GM23338 (cell line): ENCODE results near the gene NGFR. TPM values are rescaled to one million over a fixed set of nuclear protein-coding genes. Genes with fewer than 3 reads are reported as not detected.
A peak's percentile ranks its signal among the peaks of the same experiment; 100 is the strongest.

ENCODE experiments used
- ATAC-seq: fragments of 200-7000 bp; cut with Tn5 transposase; 3 replicates; pipeline ENCODE4 v1.9.1; 2020
- DNase-seq: peaks from one replicate; pipeline ENCODE4 v3.0.0-alpha.2; 2015; ENCODE audit warnings: low spot score
- H2AFZ ChIP-seq: fragments of 200-600 bp; sonication (generic); 2 replicates; pipeline ENCODE4 v1.8.0; 2016; ENCODE audit warnings: antibody characterized with exemption, mild to moderate bottlenecking, moderate library complexity
- H3F3A ChIP-seq: fragments of 200-600 bp; sonication (generic); replicated peaks from 2 replicates; pipeline ENCODE4 v1.8.0; 2017; ENCODE audit warnings: antibody characterized with exemption, mixed run types, low read depth
- H3K27ac ChIP-seq: fragments of 200-600 bp; sonication (generic); 2 replicates; pipeline ENCODE4 v1.6.1; 2016; ENCODE audit warnings: low read depth
- H3K27me3 ChIP-seq: fragments of 200-600 bp; sonication (generic); 2 replicates; pipeline ENCODE4 v1.8.0; 2016; ENCODE audit warnings: mild to moderate bottlenecking, mixed run types, moderate library complexity; ENCODE audit not compliant: insufficient read depth
- H3K36me3 ChIP-seq: fragments of 200-600 bp; sonication (generic); 2 replicates; pipeline ENCODE4 v1.8.0; 2016; ENCODE audit warnings: mild to moderate bottlenecking; ENCODE audit not compliant: insufficient read depth
- H3K4me1 ChIP-seq: fragments of 200-600 bp; sonication (generic); 2 replicates; pipeline ENCODE4 v1.8.0; 2016; ENCODE audit warnings: mild to moderate bottlenecking, moderate library complexity; ENCODE audit not compliant: insufficient read depth
- H3K4me2 ChIP-seq: fragments of 200-600 bp; sonication (generic); 2 replicates; pipeline ENCODE4 v1.7.1; 2017; ENCODE audit warnings: mixed run types
- H3K4me3 ChIP-seq: fragments of 200-600 bp; sonication (generic); 2 replicates; pipeline ENCODE4 v1.6.1; 2016; ENCODE audit warnings: mixed run types
- H3K79me2 ChIP-seq: fragments of 200-600 bp; sonication (generic); replicated peaks from 2 replicates; pipeline ENCODE4 v1.8.0; 2017; ENCODE audit warnings: mild to moderate bottlenecking; ENCODE audit not compliant: insufficient read depth
- H3K9me2 ChIP-seq: fragments of 200-600 bp; sonication (generic); 2 replicates; pipeline ENCODE4 v1.8.0; 2017; ENCODE audit not compliant: insufficient read depth
- H4K20me1 ChIP-seq: fragments of 200-600 bp; sonication (generic); replicated peaks from 2 replicates; pipeline ENCODE4 v1.8.0; 2017; ENCODE audit warnings: mild to moderate bottlenecking; ENCODE audit not compliant: insufficient read depth
- H3K27ac Mint-ChIP-seq: 2 replicates; pipeline ENCODE4 v1.8.0; 2020; ENCODE audit warnings: inconsistent platforms, mild to moderate bottlenecking, moderate library complexity, mixed read lengths
- H3K27me3 Mint-ChIP-seq: 3 replicates; pipeline ENCODE4 v1.8.0; 2022; ENCODE audit warnings: low read depth, mild to moderate bottlenecking, moderate library complexity, mixed read lengths, inconsistent platforms; ENCODE audit not compliant: insufficient read depth, poor library complexity
- H3K36me3 Mint-ChIP-seq: 3 replicates; pipeline ENCODE4 v1.8.0; 2021; ENCODE audit warnings: low read depth, mild to moderate bottlenecking, inconsistent platforms, moderate library complexity, mixed read lengths
- H3K4me1 Mint-ChIP-seq: 3 replicates; pipeline ENCODE4 v1.8.0; 2020; ENCODE audit warnings: mild to moderate bottlenecking, inconsistent platforms, mixed read lengths
- H3K4me3 Mint-ChIP-seq: 3 replicates; pipeline ENCODE4 v1.8.0; 2021; ENCODE audit warnings: moderate library complexity, mild to moderate bottlenecking, inconsistent platforms, mixed read lengths
- H3K9me3 Mint-ChIP-seq: 3 replicates; pipeline ENCODE4 v1.8.0; 2020; ENCODE audit warnings: moderate library complexity, mild to moderate bottlenecking, inconsistent platforms, mixed read lengths
- EZH2phosphoT487 ChIP-seq: fragments of 200-600 bp; sonication (generic); IDR thresholded peaks from one replicate; pipeline ENCODE4 v1.8.1; 2018; ENCODE audit warnings: antibody characterized with exemption; ENCODE audit not compliant: unreplicated experiment
- REST ChIP-seq: IDR thresholded peaks from one replicate; pipeline ENCODE4 v1.6.1; 2018; ENCODE audit warnings: antibody characterized with exemption; ENCODE audit not compliant: unreplicated experiment
- ZNF462 ChIP-seq: fragments of 250-450 bp; sonication (Bioruptor Pico); IDR thresholded peaks from 2 replicates; pipeline ENCODE4 v1.5.0; 2020; ENCODE audit warnings: mild to moderate bottlenecking, moderate library complexity
- polyA plus RNA-seq: library from polyadenylated mRNA; unstranded; fragments of >200 nt; fragmentation: Nextera tagmentation; extraction: Ambion mirVana; gene quantifications from 2 replicates; pipeline ENCODE4 v1.2.1, GENCODE V29; 2016
- total RNA-seq: library from RNA; depleted of rRNA; stranded (reverse); fragments of >200 nt; shearing (Covaris generic); gene quantifications from 2 replicates; pipeline ENCODE4 v1.2.3, GENCODE V29; 2014

The NGFR gene
- total and polyA plus RNA-seq, 2 experiments from 2014 or later, result 2.8 to 6.9 TPM

GRCh38 chr17:49523196-49523595 is 28.1 kb downstream of the NGFR start:
- H3K36me3 Mint-ChIP-seq, result no peaks in the 10 kb centered on the region
- H3K4me3 ChIP-seq, result no peak overlapping the region
- ATAC-seq (no peak), DNase-seq (no peak)
- H3K27me3 Mint-ChIP-seq, result peaks cover 11% of the 10 kb centered on the region
- no peaks in the 10 kb centered on the region for H3K9me3 Mint-ChIP-seq
- H3K79me2 ChIP-seq, result no peaks in the 10 kb centered on the region
- H3K4me1 Mint-ChIP-seq, result peaks cover 7% of the 10 kb centered on the region
- H3K4me3 Mint-ChIP-seq, result no peak overlapping the region
- no peaks in the 10 kb centered on the region for H3K4me1 ChIP-seq
- H3K27ac ChIP-seq, result no peak overlapping the region
- no peaks in the 10 kb centered on the region for H3K9me2 ChIP-seq
- no peak overlapping the region for H3K4me2 ChIP-seq
- no peaks in the 10 kb centered on the region for H3K36me3 ChIP-seq
- no peaks in the 10 kb centered on the region for H3F3A ChIP-seq
- H3K27me3 ChIP-seq, result no peaks in the 10 kb centered on the region
- TF ChIP-seq ZNF462 (CRISPR knock-in tag) (no peak), REST (no peak), EZH2phosphoT487 (no peak)
- H4K20me1 ChIP-seq, result no peaks in the 10 kb centered on the region
- peak overlapping the region; percentile 60; the same call in 1 of the 2 replicates for H3K27ac Mint-ChIP-seq
- H2AFZ ChIP-seq, result no peak overlapping the region
